Inferior parietal cortex (tissue), 1 donor: Measurements from ENCODE around the gene CD1E.
"Not testable (repeated sequence)": the region's sequence is repeated elsewhere in the genome, so short reads cannot be mapped to it uniquely, and the experiment has no call there.

Experiments used
- DNase-seq: peaks from one replicate; pipeline ENCODE4 v3.0.0-alpha.2; 2016; ENCODE audit errors: extremely low spot score

The CD1E gene

DNA sequence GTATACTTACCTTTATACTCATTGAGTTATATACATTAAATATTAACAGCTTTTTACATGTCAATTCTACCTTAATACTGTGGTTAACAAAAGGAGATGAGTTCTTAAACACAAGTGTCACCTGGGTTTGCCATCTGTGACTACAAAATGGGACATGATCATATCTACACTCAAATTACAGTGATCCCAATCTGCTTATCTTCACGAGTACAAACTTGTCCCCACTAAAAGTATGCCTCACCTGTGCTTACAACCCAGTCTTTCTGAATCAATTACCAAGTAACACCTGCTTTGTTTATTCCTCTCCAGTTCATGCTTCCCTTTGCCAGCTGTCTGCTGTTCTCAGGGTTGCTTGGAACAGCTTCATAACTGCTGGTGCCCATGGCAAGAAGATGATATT, 8.8 kb downstream of the CD1E start:
- no peak for DNase-seq

- DNase-seq: no peak
Observed at GRCh38 chr1:158362941-158363340, 9.2 kb downstream of the CD1E start.

- DNase-seq: no peak
Observed at GRCh38 chr1:158366783-158367182, 13.1 kb downstream of the CD1E start.

- no peak for DNase-seq
Observed at GRCh38 chr1:158371188-158371953, 17.7 kb downstream of the CD1E start.

GRCh38 chr1:158374101-158374500, 20.4 kb downstream of the CD1E start:
- not testable (repeated sequence) for DNase-seq

GRCh38 chr1:158374860-158375259, 21.2 kb downstream of the CD1E start:
- DNase-seq: no peak

DNA sequence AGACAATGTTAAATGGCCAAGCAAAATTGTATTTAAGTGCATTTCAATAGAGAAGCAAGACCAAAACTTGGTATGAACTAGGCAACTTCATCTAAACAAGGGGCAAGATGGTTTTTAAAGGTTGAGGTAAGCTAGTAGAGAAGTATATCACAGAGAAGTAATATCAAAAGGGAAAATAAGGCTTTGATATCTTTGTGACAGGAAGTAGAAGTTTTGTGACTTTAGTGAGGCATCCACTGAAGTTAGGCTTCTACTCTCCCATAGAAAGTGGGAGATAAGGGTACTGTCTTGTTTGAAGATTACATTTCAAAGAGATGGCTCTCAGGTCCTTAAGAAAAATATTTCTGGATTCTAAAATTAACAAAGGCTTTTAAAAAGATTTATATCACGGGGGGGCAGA, 36.6 kb downstream of the CD1E start:
- no peak for DNase-seq

GRCh38 chr1:158391099-158391498, 37.4 kb downstream of the CD1E start:
- DNase-seq: no peak

- DNase-seq: no peak
Observed at GRCh38 chr1:158393476-158393875, 39.8 kb downstream of the CD1E start.

DNA sequence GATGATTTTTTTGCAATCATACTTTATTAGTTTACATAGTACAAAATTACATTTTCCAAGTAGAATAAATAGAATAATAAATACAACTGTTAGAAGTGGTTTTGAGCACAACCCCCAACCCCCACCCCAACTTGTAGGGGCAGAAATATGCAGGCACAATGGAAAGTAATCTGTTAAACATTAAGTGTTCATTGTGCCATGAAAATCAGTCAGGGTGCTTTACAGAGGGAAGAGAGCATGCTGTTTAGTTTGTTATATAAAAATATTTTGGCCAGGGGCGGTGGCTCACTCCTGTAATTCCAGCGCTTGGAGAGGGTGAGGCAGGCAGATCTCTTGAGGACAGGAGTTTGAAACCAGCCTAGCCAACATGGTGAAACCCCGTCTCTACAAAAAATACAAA, 43.0 kb downstream of the CD1E start:
- no peak for DNase-seq

DNA sequence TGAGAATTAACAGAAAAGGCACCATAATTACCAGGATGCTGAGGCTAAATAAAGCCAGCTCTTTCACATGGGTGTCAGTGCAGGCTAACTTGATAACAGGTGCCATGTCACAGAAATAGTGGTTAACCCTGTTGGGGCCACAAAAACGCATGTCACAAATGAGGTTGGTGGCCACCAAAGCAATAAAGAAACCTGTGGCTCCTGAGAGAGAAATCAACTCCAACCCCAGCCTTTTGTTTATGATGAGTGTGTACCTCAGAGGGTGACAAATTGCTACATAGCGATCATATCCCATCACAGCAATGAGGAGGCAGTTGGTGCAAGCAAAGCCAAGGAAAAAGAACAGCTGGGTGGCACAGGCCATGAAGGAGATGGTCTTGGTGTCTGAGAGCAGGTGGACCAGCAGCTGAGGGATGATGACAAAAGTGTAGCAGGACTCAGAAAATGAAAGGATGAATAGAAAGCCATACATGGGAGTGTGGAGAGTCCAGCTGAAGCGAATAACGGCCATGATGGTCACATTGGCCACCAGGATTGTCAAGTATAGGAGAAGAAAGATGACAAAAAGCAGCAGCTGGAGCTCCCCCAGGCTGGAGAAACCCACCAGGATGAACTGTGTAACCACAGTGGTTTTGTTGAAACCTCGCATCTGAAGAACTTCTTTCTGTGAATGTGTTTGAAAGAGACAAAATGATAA, 45.3 kb downstream of the CD1E start, which contains the start of gene OR10T2:
Gene OR10T2, minus strand, starts transcription at position 649 of the 697 bp plus-strand sequence. Its CDS starts 0 bp downstream, at position 649.
- DNase-seq: no peak

- DNase-seq: no peak
Observed at GRCh38 chr1:158400871-158401270, 47.2 kb downstream of the CD1E start.

DNA sequence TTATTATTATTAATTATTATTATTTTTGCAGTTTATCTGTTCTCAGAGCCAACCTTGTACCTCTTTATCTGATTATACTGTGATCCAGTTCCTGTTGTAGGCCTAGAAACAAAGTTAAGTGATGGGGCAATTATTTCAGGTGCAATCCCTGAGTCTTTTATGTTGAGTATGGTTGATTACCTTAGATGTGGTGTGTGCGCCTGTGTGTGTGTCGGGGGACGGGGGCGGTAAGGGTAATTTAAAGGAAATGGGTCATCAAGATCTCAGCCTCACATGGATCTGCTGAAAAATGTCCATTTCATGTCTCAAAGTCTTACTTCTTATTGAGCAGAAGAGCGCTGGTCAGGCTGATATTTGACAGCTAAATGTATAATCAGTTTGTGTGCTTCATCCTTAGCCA, 53.4 kb downstream of the CD1E start:
- DNase-seq: no peak
